Smooth muscle cell (in vitro differentiated cells): ENCODE data around the gene TYROBP. TPM values are rescaled to one million over a fixed set of nuclear protein-coding genes. Genes with fewer than 3 reads are reported as not detected.

Experiments
- DNase-seq: peaks from one replicate; lab custom pipeline; 2025; ENCODE audit not compliant: unreplicated experiment; lab: John Stamatoyannopoulos, UW
- H2AFZ ChIP-seq: fragments of 200-600 bp; sonication (generic); 2 replicates; pipeline ENCODE4 v1.6.0; 2016; ENCODE audit warnings: antibody characterized with exemption, low read depth, mild to moderate bottlenecking
- H3F3A ChIP-seq: fragments of 200-600 bp; sonication (generic); 2 replicates; pipeline ENCODE4 v1.6.0; 2017; ENCODE audit warnings: antibody characterized with exemption, low read depth
- H3K27ac ChIP-seq: fragments of 200-600 bp; sonication (generic); 2 replicates; pipeline ENCODE4 v1.5.1; 2016; ENCODE audit warnings: low read depth, mild to moderate bottlenecking
- H3K27me3 ChIP-seq: fragments of 200-600 bp; sonication (generic); 2 replicates; pipeline ENCODE4 v1.6.1; 2016; ENCODE audit warnings: low read depth, mild to moderate bottlenecking
- H3K36me3 ChIP-seq: fragments of 200-600 bp; sonication (generic); 2 replicates; pipeline ENCODE4 v1.5.1; 2016; ENCODE audit warnings: low read depth
- H3K4me1 ChIP-seq: fragments of 200-600 bp; sonication (generic); 2 replicates; pipeline ENCODE4 v1.5.1; 2016; ENCODE audit warnings: low read depth
- H3K4me2 ChIP-seq: fragments of 200-600 bp; sonication (generic); 2 replicates; pipeline ENCODE4 v1.6.0; 2016; ENCODE audit warnings: mild to moderate bottlenecking
- H3K4me3 ChIP-seq: fragments of 200-600 bp; sonication (generic); 2 replicates; pipeline ENCODE4 v1.5.1; 2016; ENCODE audit warnings: mild to moderate bottlenecking
- H3K79me2 ChIP-seq: fragments of 200-600 bp; sonication (generic); 2 replicates; pipeline ENCODE4 v1.6.0; 2016; ENCODE audit warnings: low read depth, mild to moderate bottlenecking
- H3K9ac ChIP-seq: fragments of 200-600 bp; sonication (generic); 2 replicates; pipeline ENCODE4 v1.6.0; 2016; ENCODE audit warnings: low read depth
- H3K9me3 ChIP-seq: fragments of 200-600 bp; sonication (generic); replicated peaks from 2 replicates; pipeline ENCODE4 v1.5.1; 2016; ENCODE audit warnings: low read depth
- H4K20me1 ChIP-seq: fragments of 200-600 bp; sonication (generic); 2 replicates; pipeline ENCODE4 v1.6.0; 2016; ENCODE audit warnings: low read depth
- WGBS: methylation state at CpG from one replicate; pipeline ENCODE4 v1.1.7; 2016; ENCODE audit warnings: low lambda C conversion rate; 5-methylcytosine and 5-hydroxymethylcytosine counted together
- polyA plus RNA-seq: library from polyadenylated mRNA; unstranded; fragments of >200 nt; fragmentation: Nextera tagmentation; extraction: Ambion mirVana; gene quantifications from 2 replicates; pipeline ENCODE4 v1.2.1, GENCODE V29; 2016
- total RNA-seq: library from RNA; depleted of rRNA; stranded (reverse); fragments of >200 nt; gene quantifications from 2 replicates; pipeline ENCODE4 v1.2.3, GENCODE V29; 2014
- TF ChIP-seq, protein P1 (sequence below): fragments of 200-600 bp; sonication (generic); IDR thresholded peaks from 2 replicates; pipeline ENCODE4 v1.5.1; 2017; ENCODE audit warnings: borderline replicate concordance, mild to moderate bottlenecking, antibody characterized with exemption; ENCODE audit not compliant: insufficient read depth, poor library complexity, severe bottlenecking

TYROBP gene
- total and polyA plus RNA-seq, 2 experiments from 2014 or later, result not detected

DNA sequence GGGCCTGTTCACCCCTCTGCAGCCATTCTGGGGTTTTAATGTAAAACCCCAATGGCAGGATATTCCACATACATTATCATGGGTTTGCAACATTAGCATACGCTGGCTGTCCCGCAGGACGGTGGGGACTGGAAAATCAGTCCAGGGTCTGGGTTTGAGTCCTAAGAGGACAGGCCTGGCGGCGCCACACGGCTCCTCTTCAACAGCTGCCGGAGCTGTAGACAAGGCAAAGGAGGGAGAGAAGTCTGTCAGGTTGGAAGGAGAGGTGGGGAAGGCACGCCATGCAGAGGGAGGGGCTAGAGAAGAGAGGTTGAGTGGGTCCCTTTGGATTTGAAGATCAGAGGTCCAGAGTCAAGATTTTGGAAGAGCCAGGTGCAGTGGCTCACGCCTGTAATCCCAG, 19.7 kb downstream of the TYROBP start:
- Histone ChIP-seq H3K36me3 (no peaks in the 10 kb centered on the region), H3K4me1 (no peaks in the 10 kb centered on the region), H3K4me3 (no peak overlapping the region), H3F3A (no peaks in the 10 kb centered on the region), H3K9me3 (no peaks in the 10 kb centered on the region), H4K20me1 (no peaks in the 10 kb centered on the region), H3K4me2 (no peak overlapping the region), H3K79me2 (no peaks in the 10 kb centered on the region), H3K9ac (no peak overlapping the region), H2AFZ (no peak overlapping the region), H3K27me3 (no peaks in the 10 kb centered on the region), H3K27ac (no peak overlapping the region)
- no peak for DNase-seq
- 97% methylated on average over 9 of the region's 9 CpGs for WGBS
- TF ChIP-seq, protein P1, sequence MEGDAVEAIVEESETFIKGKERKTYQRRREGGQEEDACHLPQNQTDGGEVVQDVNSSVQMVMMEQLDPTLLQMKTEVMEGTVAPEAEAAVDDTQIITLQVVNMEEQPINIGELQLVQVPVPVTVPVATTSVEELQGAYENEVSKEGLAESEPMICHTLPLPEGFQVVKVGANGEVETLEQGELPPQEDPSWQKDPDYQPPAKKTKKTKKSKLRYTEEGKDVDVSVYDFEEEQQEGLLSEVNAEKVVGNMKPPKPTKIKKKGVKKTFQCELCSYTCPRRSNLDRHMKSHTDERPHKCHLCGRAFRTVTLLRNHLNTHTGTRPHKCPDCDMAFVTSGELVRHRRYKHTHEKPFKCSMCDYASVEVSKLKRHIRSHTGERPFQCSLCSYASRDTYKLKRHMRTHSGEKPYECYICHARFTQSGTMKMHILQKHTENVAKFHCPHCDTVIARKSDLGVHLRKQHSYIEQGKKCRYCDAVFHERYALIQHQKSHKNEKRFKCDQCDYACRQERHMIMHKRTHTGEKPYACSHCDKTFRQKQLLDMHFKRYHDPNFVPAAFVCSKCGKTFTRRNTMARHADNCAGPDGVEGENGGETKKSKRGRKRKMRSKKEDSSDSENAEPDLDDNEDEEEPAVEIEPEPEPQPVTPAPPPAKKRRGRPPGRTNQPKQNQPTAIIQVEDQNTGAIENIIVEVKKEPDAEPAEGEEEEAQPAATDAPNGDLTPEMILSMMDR, result no peak

- Histone ChIP-seq H3K27ac (no peak overlapping the region), H3K9ac (no peak overlapping the region), H3K79me2 (no peaks in the 10 kb centered on the region), H3F3A (no peaks in the 10 kb centered on the region), H3K27me3 (no peaks in the 10 kb centered on the region), H4K20me1 (no peaks in the 10 kb centered on the region), H3K36me3 (no peaks in the 10 kb centered on the region), H3K4me1 (no peaks in the 10 kb centered on the region), H3K4me3 (no peak overlapping the region), H2AFZ (no peak overlapping the region), H3K9me3 (no peaks in the 10 kb centered on the region), H3K4me2 (no peak overlapping the region)
- 94% methylated on average over 5 of the region's 5 CpGs for WGBS
- no peak for DNase-seq
- TF ChIP-seq, protein P1, result no peak
Observed at GRCh38 chr19:35887197-35887596, 20.9 kb downstream of the TYROBP start.

DNA sequence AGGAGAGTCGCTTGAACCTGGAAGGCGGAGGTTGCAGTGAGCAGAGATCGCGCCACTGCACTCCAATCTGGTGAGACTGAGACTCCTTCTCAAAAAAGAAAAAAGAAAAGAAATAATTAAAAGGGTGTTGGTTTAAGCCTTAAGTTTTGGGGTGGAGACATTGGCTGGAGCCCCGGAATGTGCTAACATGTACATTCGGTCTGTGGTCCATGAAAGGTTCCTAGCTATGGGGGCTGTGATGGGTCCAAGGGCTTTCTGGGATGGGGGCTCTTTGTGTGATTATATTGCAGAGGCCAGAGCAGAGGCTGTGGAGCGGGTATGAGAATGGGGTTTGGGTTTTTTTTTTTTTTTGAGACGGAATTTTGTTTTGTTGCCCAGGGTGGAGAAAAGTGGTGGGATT, 22.2 kb downstream of the TYROBP start:
- no peaks in the 10 kb centered on the region for H3K36me3 ChIP-seq
- no peak overlapping the region for H3K4me3 ChIP-seq
- no peaks in the 10 kb centered on the region for H3F3A ChIP-seq
- no peaks in the 10 kb centered on the region for H3K79me2 ChIP-seq
- no peaks in the 10 kb centered on the region for H4K20me1 ChIP-seq
- no peak overlapping the region for H3K27ac ChIP-seq
- no peak overlapping the region for H3K4me2 ChIP-seq
- no peaks in the 10 kb centered on the region for H3K9me3 ChIP-seq
- no peaks in the 10 kb centered on the region for H3K4me1 ChIP-seq
- DNase-seq, result no peak
- H3K9ac ChIP-seq, result no peak overlapping the region
- TF ChIP-seq, protein P1, result no peak
- no peak overlapping the region for H2AFZ ChIP-seq
- no peaks in the 10 kb centered on the region for H3K27me3 ChIP-seq
- 98% methylated on average over 7 of the region's 8 CpGs for WGBS

- 96% methylated on average over 6 of the region's 6 CpGs for WGBS
Observed at GRCh38 chr19:35885225-35885738, 22.8 kb downstream of the TYROBP start.

More at GRCh38 chr19:35885225-35885738, 22.8 kb downstream of the TYROBP start:
- no peaks in the 10 kb centered on the region for H4K20me1 ChIP-seq
- no peaks in the 10 kb centered on the region for H3K27me3 ChIP-seq
- TF ChIP-seq, protein P1, result no peak
- H3K27ac ChIP-seq, result no peak overlapping the region
- no peak overlapping the region for H3K4me2 ChIP-seq
- H3F3A ChIP-seq, result no peaks in the 10 kb centered on the region
- H3K36me3 ChIP-seq, result no peaks in the 10 kb centered on the region
- DNase-seq, result no peak
- no peaks in the 10 kb centered on the region for H3K79me2 ChIP-seq
- no peak overlapping the region for H2AFZ ChIP-seq
- no peak overlapping the region for H3K9ac ChIP-seq
- no peaks in the 10 kb centered on the region for H3K9me3 ChIP-seq
- no peak overlapping the region for H3K4me3 ChIP-seq
- H3K4me1 ChIP-seq, result no peaks in the 10 kb centered on the region
